GM12878 (cell line): ENCODE measurements around the gene ARHGEF3. TPM values are rescaled to one million over a fixed set of nuclear protein-coding genes. Genes with fewer than 3 reads are reported as not detected.

ENCODE experiments used
- BCL3 ChIP-seq: IDR thresholded peaks from 2 replicates; pipeline ENCODE4 v1.6.1; 2011; ENCODE audit warnings: borderline replicate concordance, low read depth, mild to moderate bottlenecking, moderate library complexity, low read length; ENCODE audit not compliant: insufficient read depth, poor library complexity, severe bottlenecking
- BCLAF1 ChIP-seq: fragments of 450-650 bp; IDR thresholded peaks from 2 replicates; pipeline ENCODE4 v1.6.1; 2017; ENCODE audit warnings: antibody characterized with exemption, mild to moderate bottlenecking, moderate library complexity
- ESRRA ChIP-seq: IDR thresholded peaks from 2 replicates; pipeline ENCODE4 v1.6.1; 2012; ENCODE audit warnings: mild to moderate bottlenecking, low read length, improper control_type of control experiment
- FOS ChIP-seq: IDR thresholded peaks from 3 replicates; pipeline ENCODE4 v1.6.1; 2011; ENCODE audit warnings: borderline replicate concordance; ENCODE audit not compliant: insufficient read length; ENCODE audit errors: extremely low read depth
- KLF5 ChIP-seq: fragments of 450-650 bp; IDR thresholded peaks from 2 replicates; pipeline ENCODE4 v1.6.1; 2014; ENCODE audit warnings: mild to moderate bottlenecking; ENCODE audit not compliant: partially characterized antibody
- NKRF ChIP-seq: fragments of 450-650 bp; conservative IDR thresholded peaks from 2 replicates; pipeline ENCODE4 v1.6.1; 2017; ENCODE audit warnings: mild to moderate bottlenecking, moderate library complexity
- NR2F1 ChIP-seq: fragments of 450-650 bp; conservative IDR thresholded peaks from 2 replicates; pipeline ENCODE4 v1.6.1; 2017; ENCODE audit warnings: mild to moderate bottlenecking
- RCOR1 ChIP-seq: conservative IDR thresholded peaks from 2 replicates; pipeline ENCODE4 v1.6.1; 2012; ENCODE audit warnings: low read depth, low read length, improper control_type of control experiment
- SKIL ChIP-seq: fragments of 450-650 bp; IDR thresholded peaks from 2 replicates; pipeline ENCODE4 v1.6.1; 2017; ENCODE audit warnings: mild to moderate bottlenecking, low read depth, inconsistent platforms; ENCODE audit not compliant: poor library complexity, severe bottlenecking
- ZNF384 ChIP-seq: IDR thresholded peaks from 2 replicates; pipeline ENCODE4 v1.6.1; 2012; ENCODE audit warnings: low read depth, mild to moderate bottlenecking, low read length, improper control_type of control experiment, borderline replicate concordance
- ZNF622 ChIP-seq: fragments of 450-650 bp; IDR thresholded peaks from 2 replicates; pipeline ENCODE4 v1.6.1; 2017; ENCODE audit warnings: mild to moderate bottlenecking, inconsistent platforms
- ZNF687 ChIP-seq: fragments of 450-650 bp; IDR thresholded peaks from 2 replicates; pipeline ENCODE4 v1.6.1; 2017; ENCODE audit warnings: mild to moderate bottlenecking, moderate library complexity
- polyA plus RNA-seq, 11 experiments: library from polyadenylated mRNA; depleted of rRNA in 4 of 11; unstranded in 6 of 11; stranded (reverse) in 5 of 11; fragments of >200 nt; fragmentation: Nextera tagmentation in 4 of 11; fragmentation: Illumina TruSeq in 1 of 11; extraction: Ambion mirVana in 4 of 11; extraction: Trizol in 1 of 11; gene quantifications; 1 replicate in 1 of 11; 2 replicates in 10 of 11; pipeline versions ENCODE4 v1.2.1 to v1.2.3, GENCODE V29; 2011 to 2016; ENCODE audit warnings: inconsistent platforms in 2 of 11, missing spikeins in 2 of 11, low read depth in 1 of 11
- total RNA-seq, 4 experiments: library from RNA; depleted of rRNA in 3 of 4; stranded (reverse); fragments of >200 nt in 3 of 4; fragmentation: Illumina TruSeq in 1 of 4; extraction: Trizol in 1 of 4; gene quantifications; 2 replicates each; pipeline versions ENCODE4 v1.2.1 to v1.2.3, GENCODE V29; 2013 to 2021

The ARHGEF3 gene
- total and polyA plus RNA-seq, 10 of the 15 experiments (the other 5 are each of a cell fraction or from before 2014, with no cell fraction given) = 21.8 to 78.7 (median 56.2) TPM

GRCh38 chr3:56801662-56802377 lies at the start of gene ARHGEF3 (continued):
- TF ChIP-seq BCL3 (no peak), RCOR1 (no peak), BCLAF1 (no peak), ZNF622 (no peak), NKRF (peak; percentile 95), ZNF687 (peak; percentile 87), KLF5 (no peak), ZNF384 (no peak), FOS (no peak), NR2F1 (peak; percentile 53; the same call in 1 of the 2 replicates), SKIL (no peak), ESRRA (no peak)
